ENCODE data around the gene MRPS12.
A peak's percentile ranks its signal among the peaks of the same experiment; 100 is the strongest.
"Not testable (repeated sequence)": the region's sequence is repeated elsewhere in the genome, so short reads cannot be mapped to it uniquely, and the experiment has no call there.

The MRPS12 gene

DNA sequence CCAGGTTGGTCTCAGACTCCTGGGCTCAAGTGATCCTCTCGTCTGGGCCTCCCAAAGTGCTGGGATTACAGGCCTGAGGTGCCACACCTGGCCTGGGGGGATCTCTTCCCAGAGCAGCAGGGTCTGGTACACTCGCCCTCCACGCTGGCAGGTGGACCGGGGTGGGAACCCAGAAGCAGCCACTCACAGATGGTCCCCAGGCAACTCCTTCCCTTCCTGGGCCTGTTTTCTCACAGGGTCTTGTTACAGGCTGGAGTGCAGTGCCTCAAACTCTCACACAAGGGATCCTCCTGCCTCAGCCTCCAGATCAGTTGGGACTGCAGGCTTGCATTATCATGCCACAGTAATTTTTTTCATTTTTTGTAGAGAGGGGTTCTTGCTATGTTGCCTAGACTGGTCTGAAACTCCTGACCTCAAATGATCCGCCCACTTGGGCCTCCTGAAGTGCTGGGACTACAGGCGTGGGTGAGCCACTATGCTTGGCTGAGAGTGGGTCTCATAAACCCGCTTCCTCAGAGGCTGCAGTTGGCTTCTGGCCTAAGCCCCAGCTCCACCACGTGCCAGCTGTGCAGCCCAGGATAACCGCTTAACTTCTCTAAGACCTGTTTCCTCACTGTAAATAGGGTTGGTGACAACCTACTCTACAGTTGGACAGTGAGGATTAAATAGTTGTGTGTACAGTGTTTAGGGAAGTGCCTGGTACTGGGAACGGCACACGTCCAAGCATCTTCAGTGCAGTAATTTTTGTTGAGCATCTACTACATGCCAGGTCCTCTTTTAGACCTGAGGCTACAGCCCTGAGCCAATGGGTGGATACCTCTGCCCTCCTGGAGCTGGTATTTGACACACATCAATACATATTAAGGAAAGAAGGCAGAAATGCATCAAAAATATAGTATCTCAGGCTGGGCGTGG, 17.9 kb upstream of the MRPS12 start:
- DNase-seq: no peak

DNA sequence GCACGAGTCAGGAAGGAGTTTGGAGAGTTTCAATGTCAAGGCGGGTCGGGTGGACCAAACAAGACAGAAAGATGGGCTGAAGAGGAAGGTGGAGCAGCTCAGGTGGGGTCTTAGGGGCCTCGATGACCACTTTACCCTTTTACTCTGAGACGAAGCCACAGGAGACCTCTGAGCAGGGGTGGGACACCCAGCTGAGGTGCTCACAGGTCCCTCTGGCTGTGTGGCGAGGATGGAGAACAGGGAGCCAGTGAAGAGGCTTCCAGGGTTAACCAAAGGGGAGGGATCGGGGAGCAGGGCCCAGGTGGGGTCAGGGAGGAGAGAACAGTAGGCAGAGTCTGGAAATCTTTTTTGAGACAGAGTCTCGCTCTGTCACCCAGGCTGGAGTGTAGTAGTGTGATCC, 16.8 kb upstream of the MRPS12 start:
- DNase-seq: no peak

DNA sequence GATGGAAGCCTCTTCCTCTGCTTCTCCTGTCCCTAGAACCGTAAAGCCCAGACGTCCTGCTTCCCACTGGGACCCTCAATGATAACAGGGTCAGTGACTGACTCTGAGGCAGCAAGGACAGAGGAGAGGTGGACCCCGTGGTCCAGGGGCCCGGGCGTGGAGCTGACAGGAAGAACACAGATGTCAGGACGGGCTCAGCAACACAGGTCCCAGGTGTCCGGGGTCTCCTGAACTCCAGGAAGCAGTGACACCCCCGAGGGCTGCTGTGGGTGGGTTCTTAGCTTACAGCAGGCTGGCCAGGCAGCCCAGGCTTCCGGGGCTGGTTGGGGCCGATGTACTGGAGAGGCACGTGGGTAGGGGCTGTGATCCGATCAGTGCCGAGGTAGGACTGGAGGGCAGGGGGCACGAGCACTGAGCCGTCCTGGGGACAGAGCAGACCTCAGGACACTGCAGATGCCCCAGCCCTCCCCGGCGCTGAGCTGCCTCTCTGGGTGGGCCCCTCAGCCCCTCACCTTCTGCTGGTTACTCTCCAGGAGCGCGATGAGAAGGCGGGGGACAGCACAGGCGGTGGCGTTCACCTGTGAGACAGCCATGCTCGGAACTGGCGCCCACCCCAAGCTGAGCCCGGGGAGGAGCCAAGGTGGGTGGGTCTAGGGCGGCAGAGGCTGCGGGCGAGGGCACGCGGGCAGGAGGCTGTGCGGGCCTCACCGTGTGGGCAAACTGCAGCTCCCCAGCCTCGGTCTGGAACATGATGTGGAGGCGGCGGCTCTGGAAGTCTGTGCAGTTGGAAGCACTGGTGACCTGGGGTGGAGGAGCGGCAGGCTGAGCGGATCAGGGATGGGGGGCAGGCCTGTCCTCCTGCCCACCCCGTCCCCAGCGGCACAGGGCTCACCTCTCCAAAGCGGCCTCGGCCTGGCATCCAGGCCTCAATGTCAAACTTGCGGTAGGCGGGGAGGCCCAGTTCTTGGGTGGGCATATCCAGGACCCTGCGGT, 15.1 kb upstream of the MRPS12 start:
- DNase-seq: no peak

DNA sequence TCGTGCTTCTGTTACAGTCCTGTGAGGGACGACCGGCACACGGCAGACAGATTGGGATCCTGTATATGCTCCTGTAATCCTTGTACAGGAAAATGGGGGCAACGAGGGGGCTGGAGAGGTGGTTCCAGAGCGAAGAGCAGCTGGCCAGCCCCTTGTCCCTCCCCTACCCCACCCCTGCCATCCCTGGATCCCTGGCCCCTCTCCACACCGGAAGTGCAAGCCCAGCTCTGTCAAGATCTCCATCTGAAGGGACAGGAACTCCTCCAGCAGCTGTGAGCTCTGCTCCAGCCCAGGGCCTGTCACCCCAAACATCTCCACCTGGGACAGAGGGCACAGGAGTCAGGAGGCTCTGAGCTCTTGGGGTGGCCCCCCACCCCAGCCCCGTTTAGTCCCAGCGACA, 13.2 kb upstream of the MRPS12 start:
- no peak for DNase-seq

DNA sequence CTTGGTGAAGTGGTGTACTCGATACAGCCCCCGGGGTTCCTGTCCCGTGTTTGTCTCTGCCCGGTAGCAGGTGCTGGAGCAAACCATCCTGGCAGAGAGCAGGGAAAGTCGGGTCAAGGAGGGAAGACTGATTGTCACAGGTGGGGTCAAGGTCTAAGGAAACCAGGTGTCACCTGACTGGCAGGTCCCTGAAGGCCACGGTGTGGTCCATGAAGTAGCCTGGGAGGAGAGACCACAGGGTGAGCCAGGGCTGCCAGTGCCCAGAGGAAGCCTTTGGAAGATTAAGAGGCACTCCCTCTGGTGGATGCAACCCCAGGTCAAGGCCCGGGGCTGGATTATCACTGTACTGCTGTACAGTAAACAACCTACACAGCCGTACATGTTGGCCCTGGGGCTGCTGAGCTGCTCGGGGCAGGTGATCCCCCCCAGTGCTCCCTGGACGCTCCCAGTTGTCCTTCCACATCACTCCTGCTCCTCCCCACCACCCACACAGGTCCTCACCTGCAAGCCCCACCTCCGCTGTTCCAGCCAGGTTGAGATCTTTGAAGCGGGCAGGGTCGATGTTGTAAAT, 12.7 kb upstream of the MRPS12 start:
- no peak for DNase-seq

DNA sequence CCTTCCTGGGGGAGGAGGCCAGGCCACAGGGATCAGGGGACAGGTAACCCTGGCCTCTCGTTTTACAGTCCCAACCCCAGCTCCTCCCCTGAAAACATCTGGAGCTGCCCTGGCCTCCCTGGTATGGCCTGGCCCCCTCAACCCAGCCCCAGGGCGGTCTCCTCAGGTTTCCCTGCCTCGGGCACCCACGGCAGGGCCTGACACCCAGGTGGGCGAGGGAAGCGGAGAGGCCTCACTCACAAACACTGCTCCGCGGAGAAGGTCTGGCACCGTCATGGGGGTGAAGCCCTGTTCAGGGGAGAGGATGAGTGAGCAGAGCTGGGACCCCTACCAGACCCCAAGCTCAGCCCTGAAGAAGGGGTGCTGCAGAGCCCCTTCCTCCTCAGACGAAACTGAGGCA, 12.2 kb upstream of the MRPS12 start:
- DNase-seq: no peak

DNA sequence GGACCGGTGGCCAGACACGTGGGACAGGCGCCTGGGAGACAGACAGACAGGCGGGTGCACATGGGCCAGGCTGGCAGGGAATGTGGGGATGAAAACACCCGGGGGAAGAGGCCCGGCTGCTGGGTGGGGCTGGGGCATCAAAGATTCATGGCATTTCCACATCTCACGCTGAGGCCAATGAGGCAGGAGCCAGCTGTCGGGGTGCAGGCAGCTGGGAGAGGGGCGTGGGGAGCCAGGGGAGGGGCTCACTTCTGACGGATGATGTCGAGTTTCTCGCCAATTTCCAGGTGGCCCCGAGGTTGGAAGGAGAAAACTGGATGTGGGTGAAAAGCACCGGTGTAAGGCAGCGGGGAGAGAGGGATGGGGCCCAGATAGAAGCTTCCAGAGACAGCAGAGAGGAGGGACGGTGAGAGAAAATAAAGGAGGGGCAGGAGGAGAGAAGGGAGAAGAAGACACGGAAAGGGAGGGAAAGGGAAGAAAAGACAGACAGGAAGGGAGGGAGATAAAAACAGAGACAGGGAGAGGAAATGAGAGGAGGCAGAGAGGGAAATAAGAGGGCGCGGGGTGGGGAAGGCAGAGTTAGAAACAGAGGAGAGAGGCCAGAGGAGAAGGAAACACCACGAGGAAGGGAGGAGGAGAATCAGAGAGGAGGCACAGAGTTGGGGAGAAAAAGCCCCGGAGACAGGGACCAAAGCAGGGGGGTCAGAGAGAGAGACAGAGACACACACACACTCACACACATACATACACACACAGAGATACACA, 10.7 kb upstream of the MRPS12 start:
- DNase-seq: no peak

DNA sequence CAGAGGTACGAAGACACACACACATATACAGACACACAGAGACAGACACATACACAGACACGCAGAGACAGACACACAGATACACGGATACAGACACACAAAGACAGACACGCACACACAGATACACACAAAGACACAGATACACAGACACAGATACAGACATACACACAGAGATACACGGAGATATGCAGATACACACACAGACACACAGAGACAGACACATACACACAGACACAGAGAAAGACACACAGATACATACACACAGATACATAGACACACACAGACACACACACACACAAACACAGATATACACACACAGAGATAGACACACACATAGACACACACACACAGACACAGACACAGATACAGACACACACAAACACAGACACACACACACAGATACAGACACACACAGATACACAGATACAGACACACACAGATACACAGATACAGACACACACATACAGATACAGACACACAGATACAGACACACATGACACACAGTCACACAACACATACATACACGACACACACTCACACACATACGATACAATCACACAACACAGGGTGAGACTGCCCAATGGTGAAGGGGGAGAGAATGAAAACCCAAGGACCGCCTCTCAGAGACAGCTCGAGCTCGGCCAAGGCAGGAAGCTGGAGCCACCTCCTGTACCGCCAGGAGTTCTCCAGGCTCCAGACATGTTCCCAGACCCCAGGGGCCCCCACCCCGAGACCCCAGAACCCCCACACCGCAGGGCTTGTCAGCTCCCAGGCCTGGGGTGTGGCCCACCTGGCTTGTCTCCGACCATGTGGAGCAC, 9.9 kb upstream of the MRPS12 start:
- DNase-seq: no peak

DNA sequence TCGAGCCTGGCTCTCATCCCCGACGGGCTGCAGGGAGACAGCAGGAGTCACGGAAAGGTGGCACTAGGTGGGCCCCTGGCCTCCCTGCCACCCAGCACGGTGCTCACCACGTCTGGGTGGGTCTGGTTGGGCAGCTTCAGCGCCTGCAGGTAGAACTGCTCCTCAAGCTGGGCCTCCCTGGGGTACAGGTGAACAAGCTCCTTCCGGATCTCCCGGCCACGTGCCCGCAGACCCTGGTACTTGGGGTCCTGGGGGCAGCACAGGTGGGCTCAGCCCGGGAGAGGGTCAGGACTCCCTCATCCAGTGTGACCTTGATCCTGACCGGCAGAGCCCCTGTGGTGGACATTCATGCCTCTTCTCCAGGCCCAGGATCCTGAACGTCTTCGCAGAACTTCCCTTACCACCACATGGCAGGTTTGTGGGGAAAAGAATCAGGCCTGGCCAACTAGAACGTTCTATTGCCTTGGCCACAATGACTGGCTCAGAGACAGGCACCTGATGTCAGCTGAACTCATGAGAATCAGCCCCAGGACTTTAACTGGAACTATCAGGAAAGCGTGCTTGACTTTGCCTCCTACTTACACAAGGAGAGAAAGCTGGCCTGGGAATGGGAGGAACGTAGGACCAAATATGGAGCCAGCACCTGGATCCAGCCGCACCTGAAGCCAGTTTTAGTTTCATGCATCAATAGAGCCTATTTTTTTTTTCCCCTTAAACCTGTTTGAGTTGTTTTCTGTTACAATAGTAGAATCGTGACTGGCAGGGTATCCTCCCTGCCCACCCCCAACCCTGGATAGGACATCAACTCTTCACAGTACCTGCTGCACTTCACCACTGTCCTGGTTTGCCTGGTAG, 9.1 kb upstream of the MRPS12 start:
- DNase-seq: no peak

DNA sequence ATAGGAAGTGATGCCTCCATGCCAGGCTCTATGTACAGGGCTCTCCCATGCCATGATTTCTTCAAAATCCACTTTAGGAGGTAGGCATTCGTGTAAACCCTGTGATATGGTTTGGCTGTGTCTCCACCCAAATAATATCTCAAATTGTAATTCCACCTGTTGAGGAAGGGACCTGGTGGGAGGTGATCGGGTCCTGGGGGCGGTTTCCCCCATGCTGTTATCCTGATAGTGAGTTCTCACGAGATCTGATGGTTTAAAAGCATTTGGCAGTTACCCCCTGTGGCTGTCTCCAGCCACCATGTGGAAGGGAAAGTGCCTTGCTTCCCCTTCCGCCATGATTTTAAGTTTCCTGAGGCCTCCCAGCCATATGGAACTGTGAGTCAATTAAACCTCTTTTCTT, 8.3 kb upstream of the MRPS12 start:
- no peak for DNase-seq

DNA sequence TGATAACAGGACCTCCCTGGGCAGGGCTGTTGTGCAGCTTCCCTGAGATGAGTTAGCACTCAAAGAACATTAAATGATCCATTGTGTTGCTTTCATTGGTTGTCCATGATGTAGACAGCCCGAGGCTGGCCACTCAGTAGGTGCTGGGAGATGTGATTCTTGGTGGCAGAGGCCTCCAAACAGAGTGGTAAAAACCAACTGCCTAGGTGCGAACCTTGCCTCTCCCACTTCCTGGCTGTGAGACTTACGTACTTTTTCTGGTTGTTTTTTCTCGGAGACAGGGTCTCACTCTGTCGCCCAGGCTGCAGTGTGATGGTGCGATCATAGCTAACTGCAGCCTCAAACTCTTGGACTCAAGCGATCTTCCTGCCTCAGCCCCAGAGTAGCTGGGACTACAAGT, 6.4 kb upstream of the MRPS12 start:
- DNase-seq: no peak

DNA sequence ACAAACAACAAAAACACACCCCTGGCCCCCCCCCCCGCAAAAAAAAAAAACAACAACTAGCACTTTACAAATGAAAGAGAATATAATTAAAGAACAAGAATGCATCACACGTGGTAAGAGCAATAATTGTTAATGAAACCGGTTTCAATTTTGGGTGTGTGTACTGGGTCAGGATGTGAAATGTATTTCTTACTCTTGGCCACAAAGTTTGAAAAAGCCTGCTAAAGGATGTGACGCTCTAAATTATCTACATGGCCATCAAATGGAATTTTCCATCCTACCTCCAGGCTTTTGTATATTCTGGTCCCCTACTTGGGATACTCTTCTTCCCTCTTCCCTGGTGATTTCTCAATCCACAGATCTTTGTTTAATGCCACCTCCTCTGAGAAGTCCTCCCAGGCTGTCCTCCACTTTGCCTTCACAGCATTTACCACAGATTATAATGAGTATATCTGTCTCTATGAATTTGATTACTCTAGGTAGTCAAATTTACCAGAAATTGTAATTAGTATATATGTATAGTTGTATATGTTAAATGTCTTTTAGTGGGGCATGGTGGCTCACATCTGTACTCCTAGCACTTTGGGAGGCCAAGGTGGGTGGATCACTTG, 2.2 kb upstream of the MRPS12 start:
- no peak for DNase-seq

DNA sequence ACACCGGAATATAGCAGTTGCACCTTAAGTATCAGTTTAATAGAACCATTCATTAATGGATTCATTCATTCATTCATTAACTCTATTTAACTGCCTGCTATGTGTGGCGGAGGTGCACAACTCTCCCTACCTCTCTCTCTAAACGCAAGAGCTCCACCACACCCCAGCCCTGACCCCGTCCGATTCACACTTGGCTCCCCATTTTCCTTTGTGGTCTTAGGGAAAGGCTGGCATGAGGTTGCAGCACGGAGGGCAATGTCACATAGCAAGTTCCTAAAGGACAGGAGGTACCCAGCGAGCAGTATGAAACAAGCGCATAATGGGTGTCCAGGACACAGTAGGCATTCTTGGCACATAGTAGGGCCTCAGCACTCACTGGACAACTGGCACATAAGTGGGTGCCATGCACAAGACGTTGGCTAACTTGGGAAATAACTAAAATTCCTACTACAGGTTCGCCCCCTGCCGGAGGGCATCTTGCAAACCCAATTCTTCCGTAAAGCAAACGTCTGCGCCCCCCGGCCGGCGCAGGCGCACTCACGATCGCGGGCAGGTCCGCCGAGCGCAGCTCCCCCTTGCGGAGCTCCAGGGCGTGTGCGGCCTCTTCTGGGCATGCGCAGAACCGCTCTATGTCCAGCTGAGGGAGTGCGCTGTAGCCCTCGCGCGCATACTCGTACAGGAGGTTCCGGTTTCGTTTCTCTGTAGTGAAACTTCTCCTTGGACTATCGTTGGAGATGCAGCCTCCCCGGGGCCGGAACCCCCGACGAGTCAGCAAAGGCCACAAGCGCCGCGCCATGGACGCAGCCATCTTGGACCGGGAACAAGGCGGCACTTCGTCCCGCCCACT, 592 bp upstream of the MRPS12 start, which contains the start of gene SARS2:
TSS of gene SARS2 (minus strand) at position 835 of the 847 bp plus-strand sequence. CDS start at position 808, 27 bp downstream.
- peak; percentile 92 for DNase-seq

DNA sequence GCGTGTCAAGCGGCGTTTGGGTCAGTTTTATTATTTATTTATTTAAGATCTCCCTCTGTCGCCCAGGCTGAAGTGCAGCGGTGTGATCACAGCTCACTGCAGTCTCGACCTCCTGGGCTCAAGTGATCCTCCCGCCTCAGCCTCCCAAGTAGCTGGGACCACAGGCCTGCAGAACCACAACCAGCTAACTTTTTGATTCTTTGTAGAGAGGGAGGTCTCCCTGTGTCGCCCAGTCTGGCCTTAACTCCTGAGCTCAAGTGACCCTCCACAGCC, 713 bp downstream of the MRPS12 start:
- DNase-seq: no peak

DNA sequence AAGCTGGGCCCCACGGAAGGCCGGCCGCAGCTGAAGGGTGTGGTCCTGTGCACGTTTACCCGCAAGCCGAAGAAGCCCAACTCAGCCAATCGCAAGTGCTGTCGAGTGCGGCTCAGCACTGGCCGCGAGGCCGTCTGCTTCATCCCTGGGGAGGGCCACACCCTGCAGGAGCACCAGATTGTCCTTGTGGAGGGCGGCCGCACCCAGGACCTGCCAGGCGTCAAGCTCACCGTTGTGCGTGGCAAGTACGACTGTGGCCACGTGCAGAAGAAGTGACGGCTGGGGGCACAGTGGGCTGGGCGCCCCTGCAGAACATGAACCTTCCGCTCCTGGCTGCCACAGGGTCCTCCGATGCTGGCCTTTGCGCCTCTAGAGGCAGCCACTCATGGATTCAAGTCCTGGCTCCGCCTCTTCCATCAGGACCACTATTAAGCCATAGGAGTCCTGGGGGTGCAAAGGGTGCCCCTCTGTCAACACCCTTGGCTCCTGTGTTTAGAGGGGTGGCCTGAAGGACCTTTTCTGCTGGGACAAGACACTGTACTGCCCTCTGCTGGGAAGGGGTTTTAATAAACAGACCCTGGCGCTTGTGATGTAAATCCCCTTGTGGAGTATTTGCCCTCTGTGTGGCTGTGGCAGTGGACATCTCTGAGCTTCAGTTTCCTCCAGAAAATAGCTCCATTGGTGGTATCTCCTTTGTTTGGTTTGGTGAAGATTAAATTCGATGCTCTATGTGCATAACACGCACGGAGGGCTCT, 1.9 kb downstream of the MRPS12 start:
- peak; percentile 37 for DNase-seq

DNA sequence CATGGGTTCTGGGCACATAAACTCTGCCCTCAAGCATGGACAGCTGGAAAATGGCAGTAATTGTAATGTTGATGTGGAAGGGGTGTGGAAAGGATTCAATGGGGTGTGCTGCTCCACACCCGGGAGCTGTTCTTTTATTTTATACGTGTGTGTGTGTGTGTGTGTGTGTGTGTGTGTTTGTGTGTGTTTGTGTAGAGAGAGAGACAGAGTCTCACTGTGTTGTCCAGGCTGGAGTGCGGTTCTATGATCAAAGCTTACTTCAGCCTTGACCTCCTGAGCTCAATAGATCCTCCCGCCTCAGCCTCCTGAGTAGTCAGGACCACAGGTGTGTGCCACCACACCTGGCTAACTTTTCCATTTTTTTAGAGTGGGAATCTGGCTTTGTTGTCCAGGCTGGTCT, 2.8 kb downstream of the MRPS12 start:
- no peak for DNase-seq

DNA sequence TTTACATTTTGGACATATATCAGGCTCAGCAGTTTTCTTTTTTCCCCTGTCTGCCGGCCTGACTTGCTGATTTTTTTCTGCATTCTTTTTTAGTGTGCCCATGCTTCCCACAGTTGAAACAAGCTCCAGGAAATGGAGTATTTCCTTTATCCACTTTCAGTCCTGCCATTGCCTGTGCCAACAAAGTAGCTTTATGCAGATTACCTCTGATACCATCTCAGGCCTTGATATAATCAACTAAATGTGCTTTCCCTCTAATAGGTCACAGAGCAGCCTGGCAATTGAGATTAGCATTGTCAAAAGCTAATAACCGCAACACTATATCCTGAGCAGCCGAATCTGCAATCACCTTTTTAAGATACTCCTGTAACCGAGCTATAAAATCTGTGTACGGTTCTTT, 9.2 kb downstream of the MRPS12 start:
- DNase-seq: no peak

DNA sequence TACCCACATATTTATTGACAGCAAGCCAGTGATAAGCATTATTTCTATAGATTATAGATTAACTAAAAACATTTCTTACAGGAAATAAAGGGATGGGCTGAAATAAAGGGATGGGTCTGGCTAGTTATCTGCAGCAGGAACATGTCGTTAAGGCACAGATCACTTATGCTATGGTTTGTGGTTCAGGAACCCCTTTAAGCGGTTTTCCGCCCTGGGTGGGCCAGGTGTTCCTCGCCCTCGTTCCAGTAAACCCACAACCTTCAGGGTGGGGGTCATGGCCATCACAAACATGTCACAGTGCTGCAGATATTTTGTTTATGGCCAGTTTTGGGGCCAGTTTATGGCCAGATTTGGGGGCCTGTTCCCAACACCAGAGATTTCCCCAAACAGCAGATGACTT, 10.7 kb downstream of the MRPS12 start:
- DNase-seq: not testable (repeated sequence)

DNA sequence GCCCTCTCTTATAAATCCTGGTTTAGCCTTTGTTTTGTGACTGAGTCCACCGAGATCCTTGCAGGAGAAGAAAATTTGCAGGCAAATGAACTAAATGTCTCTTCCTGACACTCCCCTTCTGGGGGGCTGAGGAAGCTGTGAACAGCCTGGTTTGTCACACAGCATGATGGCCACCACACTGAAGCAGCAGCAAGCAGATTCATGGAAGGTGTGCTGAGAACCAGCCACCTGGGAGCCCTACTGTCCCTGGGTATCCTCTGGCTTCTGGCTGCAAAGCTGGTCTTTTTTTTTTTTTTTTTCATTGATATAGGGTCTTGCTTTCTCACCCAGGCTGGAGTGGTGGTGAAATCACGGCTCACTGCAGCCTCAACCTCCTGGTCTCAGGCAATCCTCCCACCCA, 11.2 kb downstream of the MRPS12 start:
- no peak for DNase-seq

Measured in fibroblast of skin of right quadriceps (primary cell).